Type B pancreatic cell (in vitro differentiated cells): ENCODE measurements around the gene PHLPP1. TPM values are rescaled to one million over a fixed set of nuclear protein-coding genes. Genes with fewer than 3 reads are reported as not detected.

Experiments
- DNase-seq: peaks from one replicate; pipeline ENCODE4 v3.0.0; 2021; ENCODE audit warnings: mixed read lengths; ENCODE audit not compliant: unreplicated experiment; ENCODE audit errors: extremely low spot score
- H3K27ac Mint-ChIP-seq: 2 replicates; pipeline ENCODE4 v1.8.0; 2021; ENCODE audit warnings: mild to moderate bottlenecking, mixed read lengths
- H3K27me3 Mint-ChIP-seq: 2 replicates; pipeline ENCODE4 v1.8.0; 2021; ENCODE audit warnings: mixed read lengths
- H3K36me3 Mint-ChIP-seq: 2 replicates; pipeline ENCODE4 v1.8.0; 2021; ENCODE audit warnings: mixed read lengths
- H3K4me1 Mint-ChIP-seq: one replicate; pipeline ENCODE4 v1.8.0; 2021; ENCODE audit warnings: mixed read lengths; ENCODE audit not compliant: unreplicated experiment
- H3K4me3 Mint-ChIP-seq: 2 replicates; pipeline ENCODE4 v1.8.0; 2021; ENCODE audit warnings: mild to moderate bottlenecking, mixed read lengths
- H3K9me3 Mint-ChIP-seq: 2 replicates; pipeline ENCODE4 v1.8.0; 2021; ENCODE audit warnings: mixed read lengths
- total RNA-seq: library from RNA; stranded (reverse); gene quantifications from 2 replicates; pipeline ENCODE4 v1.2.1, GENCODE V29; 2021; ENCODE audit warnings: low replicate concordance
- TF ChIP-seq, protein P1 (sequence below): fragments of 200-600 bp; sonication (generic); conservative IDR thresholded peaks from 2 replicates; pipeline ENCODE4 v1.5.0; 2021; ENCODE audit warnings: antibody characterized with exemption, mild to moderate bottlenecking

PHLPP1 gene
- total RNA-seq, 1 donor from 2014 or later = 28.5 TPM

DNA sequence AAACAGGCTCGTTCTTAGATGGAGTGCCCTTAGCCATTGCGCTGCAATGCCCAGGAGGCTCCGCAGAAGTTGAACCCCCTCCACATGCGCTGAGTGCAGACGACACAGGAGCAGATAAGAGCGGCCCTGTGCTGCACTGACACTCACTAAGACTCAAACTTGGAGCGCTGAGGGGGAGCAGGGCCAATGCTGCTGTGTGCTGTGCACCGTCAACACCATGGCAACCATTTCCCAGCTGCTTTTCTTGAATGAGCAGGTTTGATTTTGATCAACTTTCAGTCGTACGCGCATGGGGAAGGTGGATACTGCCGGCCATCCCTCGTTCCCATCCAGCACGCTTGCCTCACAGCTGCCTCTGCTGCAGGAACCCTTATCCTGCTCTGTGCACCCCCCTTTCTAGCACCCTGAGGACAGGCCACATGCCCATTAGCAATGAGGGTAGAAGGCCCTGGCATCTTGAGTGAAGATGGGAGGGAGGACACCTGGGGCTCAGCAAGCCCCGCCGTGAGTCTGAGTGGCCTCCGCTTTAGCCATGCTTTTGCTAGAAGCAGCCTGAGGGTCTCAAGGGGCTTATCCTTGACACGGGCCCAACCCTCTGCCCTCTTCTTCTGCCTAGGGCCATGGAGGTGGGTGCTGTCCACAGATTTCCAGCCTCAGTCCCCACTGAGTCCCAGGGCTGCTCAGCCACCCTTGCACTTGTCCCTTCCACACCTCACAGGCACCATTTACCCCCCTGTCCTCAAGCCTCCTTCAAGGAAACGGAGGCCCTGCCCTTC lies 271.9 kb downstream of the PHLPP1 start:
- H3K27me3 Mint-ChIP-seq = no peaks in the 10 kb centered on the region
- H3K4me1 Mint-ChIP-seq = peaks cover 7% of the 10 kb centered on the region
- no peak overlapping the region for H3K27ac Mint-ChIP-seq

DNA sequence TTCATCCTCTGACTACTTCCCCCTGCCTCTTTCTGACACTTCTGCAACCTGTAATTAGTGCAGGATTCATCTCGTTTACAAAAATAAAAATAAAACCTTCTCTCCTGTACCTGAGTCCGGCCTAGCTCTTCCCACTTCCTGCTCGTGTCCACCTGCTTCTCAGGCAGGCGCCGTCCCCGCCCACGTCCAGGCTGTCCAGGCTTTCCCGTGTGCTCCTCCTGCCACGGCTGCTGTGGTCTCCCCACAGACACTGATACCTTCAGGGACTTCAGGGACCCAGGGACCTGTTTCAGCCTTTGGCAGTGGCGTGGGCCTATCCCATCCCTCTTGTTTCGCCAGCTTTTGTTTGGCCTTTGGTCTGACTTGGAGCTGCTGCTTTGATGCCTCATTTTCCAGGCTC lies 272.5 kb downstream of the PHLPP1 start:
- H3K27me3 Mint-ChIP-seq = no peaks in the 10 kb centered on the region
- DNase-seq = no peak
- peaks cover under 1% of the 10 kb centered on the region for H3K4me1 Mint-ChIP-seq

More for the DNA sequence above, 271.9 kb downstream of the PHLPP1 start:
- Mint-ChIP-seq H3K36me3 (no peaks in the 10 kb centered on the region), H3K4me3 (no peak overlapping the region), H3K9me3 (no peaks in the 10 kb centered on the region)
- no peak for DNase-seq
- TF ChIP-seq, protein P1, sequence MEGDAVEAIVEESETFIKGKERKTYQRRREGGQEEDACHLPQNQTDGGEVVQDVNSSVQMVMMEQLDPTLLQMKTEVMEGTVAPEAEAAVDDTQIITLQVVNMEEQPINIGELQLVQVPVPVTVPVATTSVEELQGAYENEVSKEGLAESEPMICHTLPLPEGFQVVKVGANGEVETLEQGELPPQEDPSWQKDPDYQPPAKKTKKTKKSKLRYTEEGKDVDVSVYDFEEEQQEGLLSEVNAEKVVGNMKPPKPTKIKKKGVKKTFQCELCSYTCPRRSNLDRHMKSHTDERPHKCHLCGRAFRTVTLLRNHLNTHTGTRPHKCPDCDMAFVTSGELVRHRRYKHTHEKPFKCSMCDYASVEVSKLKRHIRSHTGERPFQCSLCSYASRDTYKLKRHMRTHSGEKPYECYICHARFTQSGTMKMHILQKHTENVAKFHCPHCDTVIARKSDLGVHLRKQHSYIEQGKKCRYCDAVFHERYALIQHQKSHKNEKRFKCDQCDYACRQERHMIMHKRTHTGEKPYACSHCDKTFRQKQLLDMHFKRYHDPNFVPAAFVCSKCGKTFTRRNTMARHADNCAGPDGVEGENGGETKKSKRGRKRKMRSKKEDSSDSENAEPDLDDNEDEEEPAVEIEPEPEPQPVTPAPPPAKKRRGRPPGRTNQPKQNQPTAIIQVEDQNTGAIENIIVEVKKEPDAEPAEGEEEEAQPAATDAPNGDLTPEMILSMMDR = no peak

DNA sequence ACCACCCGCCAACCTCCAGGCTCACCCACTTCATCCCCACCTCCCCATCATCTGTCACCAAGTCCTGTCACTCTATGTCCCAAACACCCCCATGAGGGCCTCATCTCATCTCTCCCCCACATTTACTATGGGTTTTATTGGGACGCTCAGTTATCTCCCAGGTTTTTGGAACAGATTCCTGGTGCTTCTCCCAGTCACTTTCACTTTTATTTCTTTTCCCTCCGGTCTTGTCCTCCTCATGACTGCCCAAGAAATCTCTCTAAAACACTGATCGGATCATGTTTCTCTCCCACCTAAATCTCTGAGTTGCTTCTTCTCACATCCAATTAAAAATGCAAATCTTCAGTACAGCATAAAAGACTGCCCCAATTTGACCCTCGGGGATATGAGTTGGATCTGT lies 273.1 kb downstream of the PHLPP1 start:
- no peaks in the 10 kb centered on the region for H3K36me3 Mint-ChIP-seq
- no peak overlapping the region for H3K27ac Mint-ChIP-seq
- TF ChIP-seq, protein P1 = no peak
- no peak for DNase-seq
- H3K9me3 Mint-ChIP-seq = no peaks in the 10 kb centered on the region
- no peaks in the 10 kb centered on the region for H3K27me3 Mint-ChIP-seq
- no peaks in the 10 kb centered on the region for H3K4me1 Mint-ChIP-seq
- no peak overlapping the region for H3K4me3 Mint-ChIP-seq

More for the DNA sequence above, 272.5 kb downstream of the PHLPP1 start:
- no peak overlapping the region for H3K4me3 Mint-ChIP-seq
- H3K9me3 Mint-ChIP-seq = no peaks in the 10 kb centered on the region
- H3K36me3 Mint-ChIP-seq = no peaks in the 10 kb centered on the region
- no peak overlapping the region for H3K27ac Mint-ChIP-seq
- TF ChIP-seq, protein P1 = no peak

DNA sequence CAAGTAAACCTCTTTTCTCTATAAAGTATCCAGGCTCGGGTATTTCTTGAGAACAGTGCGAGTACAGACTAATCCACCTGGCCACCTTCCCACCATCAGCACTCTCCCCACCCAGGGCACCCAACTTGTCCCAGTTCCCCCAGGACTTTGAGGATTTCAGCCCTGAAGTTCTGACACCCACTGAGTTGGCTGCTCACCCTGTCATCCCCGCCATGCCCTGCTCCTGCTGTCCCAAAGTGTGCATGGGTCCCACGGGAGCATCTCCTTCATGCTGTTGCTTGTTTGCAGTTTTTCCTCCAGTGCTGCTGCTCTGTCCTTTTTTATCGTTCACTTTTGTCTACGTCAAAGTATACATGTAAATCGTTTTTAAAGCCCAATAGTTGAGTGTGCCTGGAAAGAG lies 273.9 kb downstream of the PHLPP1 start:
- Mint-ChIP-seq H3K36me3 (no peaks in the 10 kb centered on the region), H3K9me3 (no peaks in the 10 kb centered on the region), H3K27ac (no peak overlapping the region), H3K4me3 (no peak overlapping the region), H3K4me1 (no peaks in the 10 kb centered on the region), H3K27me3 (peaks cover 3% of the 10 kb centered on the region)
- no peak for DNase-seq
- TF ChIP-seq, protein P1 = no peak

DNA sequence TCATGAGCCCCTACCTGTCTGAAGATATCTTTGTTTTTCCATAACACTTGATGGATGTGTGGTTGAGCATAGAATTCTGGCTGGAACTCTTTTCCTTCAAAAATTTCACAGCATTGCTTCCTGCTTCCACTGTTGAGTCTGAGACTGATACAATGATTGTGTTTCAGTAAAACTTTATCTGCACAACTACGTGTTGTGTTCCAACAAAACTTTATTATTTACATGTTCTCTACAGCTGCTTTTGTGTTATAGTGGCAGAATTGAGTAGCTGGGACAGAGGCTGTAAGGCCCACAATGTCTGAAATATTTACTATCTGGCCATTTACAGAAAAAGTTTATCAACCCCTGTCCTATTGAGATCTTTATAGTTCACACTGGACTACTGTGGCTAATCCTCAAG lies 275.3 kb downstream of the PHLPP1 start:
- no peaks in the 10 kb centered on the region for H3K9me3 Mint-ChIP-seq
- TF ChIP-seq, protein P1 = no peak

More for the DNA sequence above, 275.3 kb downstream of the PHLPP1 start:
- Mint-ChIP-seq H3K4me1 (no peaks in the 10 kb centered on the region), H3K4me3 (no peak overlapping the region), H3K27ac (peak overlapping the region; percentile 54), H3K36me3 (no peaks in the 10 kb centered on the region), H3K27me3 (peaks cover 3% of the 10 kb centered on the region)
- no peak for DNase-seq
